ENCODE results near the gene STARD13.

Gene STARD13

GRCh38 chr13:33227927-33228647 lies 57.5 kb downstream of the STARD13 start:
- TF ChIP-seq GATA3 (IDR thresholded peaks at IDR 0.05; ENCODE audit: low read depth, low read length) (no peak), GATA2 (IDR thresholded peaks at IDR 0.05; ENCODE audit: low read depth, low read length) (no peak)

GRCh38 chr13:33224686-33225085 lies 60.9 kb downstream of the STARD13 start:
- no peak for TF ChIP-seq GATA2 (IDR thresholded peaks at IDR 0.05; ENCODE audit: low read depth, low read length)
- no peak for TF ChIP-seq GATA3 (IDR thresholded peaks at IDR 0.05; ENCODE audit: low read depth, low read length)

- no peak for TF ChIP-seq GATA2 (IDR thresholded peaks at IDR 0.05; ENCODE audit: low read depth, low read length)
- no peak for TF ChIP-seq GATA3 (IDR thresholded peaks at IDR 0.05; ENCODE audit: low read depth, low read length)
These were observed 61.4 kb downstream of the STARD13 start for GRCh38 chr13:33224191-33224590.

GRCh38 chr13:33219926-33220325 lies 65.6 kb downstream of the STARD13 start:
- TF ChIP-seq GATA2 (IDR thresholded peaks at IDR 0.05; ENCODE audit: low read depth, low read length): no peak

- TF ChIP-seq GATA3 (IDR thresholded peaks at IDR 0.05; ENCODE audit: low read depth, low read length) (no peak), GATA2 (IDR thresholded peaks at IDR 0.05; ENCODE audit: low read depth, low read length) (no peak)
These were observed 67.1 kb downstream of the STARD13 start for GRCh38 chr13:33218426-33218825.

GRCh38 chr13:33218020-33218419 lies 67.5 kb downstream of the STARD13 start:
- TF ChIP-seq GATA3 (IDR thresholded peaks at IDR 0.05; ENCODE audit: low read depth, low read length): no peak
- TF ChIP-seq GATA2 (IDR thresholded peaks at IDR 0.05; ENCODE audit: low read depth, low read length): no peak

GRCh38 chr13:33217256-33217655 lies 68.3 kb downstream of the STARD13 start:
- TF ChIP-seq GATA3 (IDR thresholded peaks at IDR 0.05; ENCODE audit: low read depth, low read length): no peak
- no peak for TF ChIP-seq GATA2 (IDR thresholded peaks at IDR 0.05; ENCODE audit: low read depth, low read length)

GRCh38 chr13:33213797-33214196 lies 71.8 kb downstream of the STARD13 start:
- no peak for TF ChIP-seq GATA3 (IDR thresholded peaks at IDR 0.05; ENCODE audit: low read depth, low read length)
- no peak for TF ChIP-seq GATA2 (IDR thresholded peaks at IDR 0.05; ENCODE audit: low read depth, low read length)

GRCh38 chr13:33213024-33213768 lies 72.4 kb downstream of the STARD13 start:
- TF ChIP-seq GATA2 (IDR thresholded peaks at IDR 0.05; ENCODE audit: low read depth, low read length) (no peak), GATA3 (IDR thresholded peaks at IDR 0.05; ENCODE audit: low read depth, low read length) (no peak)

GRCh38 chr13:33212396-33212795 lies 73.2 kb downstream of the STARD13 start:
- TF ChIP-seq GATA3 (IDR thresholded peaks at IDR 0.05; ENCODE audit: low read depth, low read length) (no peak), GATA2 (IDR thresholded peaks at IDR 0.05; ENCODE audit: low read depth, low read length) (no peak)

GRCh38 chr13:33210090-33210489 lies 75.5 kb downstream of the STARD13 start:
- TF ChIP-seq GATA2 (IDR thresholded peaks at IDR 0.05; ENCODE audit: low read depth, low read length) (no peak), GATA3 (IDR thresholded peaks at IDR 0.05; ENCODE audit: low read depth, low read length) (no peak)

- TF ChIP-seq GATA2 (IDR thresholded peaks at IDR 0.05; ENCODE audit: low read depth, low read length): no peak
- TF ChIP-seq GATA3 (IDR thresholded peaks at IDR 0.05; ENCODE audit: low read depth, low read length): no peak
These were observed 77.0 kb downstream of the STARD13 start for GRCh38 chr13:33208290-33209220.

GRCh38 chr13:33207615-33207961 lies 78.0 kb downstream of the STARD13 start:
- no peak for TF ChIP-seq GATA2 (IDR thresholded peaks at IDR 0.05; ENCODE audit: low read depth, low read length)
- TF ChIP-seq GATA3 (IDR thresholded peaks at IDR 0.05; ENCODE audit: low read depth, low read length): no peak

- TF ChIP-seq GATA3 (IDR thresholded peaks at IDR 0.05; ENCODE audit: low read depth, low read length) (no peak), GATA2 (IDR thresholded peaks at IDR 0.05; ENCODE audit: low read depth, low read length) (no peak)
These were observed 78.5 kb downstream of the STARD13 start for GRCh38 chr13:33206945-33207614.
